ENCODE measurements around the gene PDLIM4.

DNA sequence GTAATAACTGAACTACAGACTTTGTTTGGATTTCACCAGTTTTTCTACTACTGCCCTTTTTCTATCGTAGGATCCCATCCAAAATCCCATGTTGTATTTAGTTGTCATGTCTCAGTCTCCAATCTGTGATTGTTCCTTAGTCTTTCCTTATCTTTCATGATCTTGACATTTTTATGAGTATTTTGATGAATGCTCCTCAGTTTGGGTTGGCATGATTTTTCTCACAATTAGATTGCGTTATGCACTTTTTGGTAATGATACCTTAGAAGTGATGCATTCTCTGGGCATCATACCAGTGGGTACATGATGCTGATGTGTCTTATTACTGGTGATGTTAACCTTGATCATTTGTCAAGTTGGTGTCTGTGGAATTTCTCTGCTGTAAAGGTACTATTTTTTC is 42.4 kb downstream of the PDLIM4 start:
- TF ChIP-seq, protein P1, sequence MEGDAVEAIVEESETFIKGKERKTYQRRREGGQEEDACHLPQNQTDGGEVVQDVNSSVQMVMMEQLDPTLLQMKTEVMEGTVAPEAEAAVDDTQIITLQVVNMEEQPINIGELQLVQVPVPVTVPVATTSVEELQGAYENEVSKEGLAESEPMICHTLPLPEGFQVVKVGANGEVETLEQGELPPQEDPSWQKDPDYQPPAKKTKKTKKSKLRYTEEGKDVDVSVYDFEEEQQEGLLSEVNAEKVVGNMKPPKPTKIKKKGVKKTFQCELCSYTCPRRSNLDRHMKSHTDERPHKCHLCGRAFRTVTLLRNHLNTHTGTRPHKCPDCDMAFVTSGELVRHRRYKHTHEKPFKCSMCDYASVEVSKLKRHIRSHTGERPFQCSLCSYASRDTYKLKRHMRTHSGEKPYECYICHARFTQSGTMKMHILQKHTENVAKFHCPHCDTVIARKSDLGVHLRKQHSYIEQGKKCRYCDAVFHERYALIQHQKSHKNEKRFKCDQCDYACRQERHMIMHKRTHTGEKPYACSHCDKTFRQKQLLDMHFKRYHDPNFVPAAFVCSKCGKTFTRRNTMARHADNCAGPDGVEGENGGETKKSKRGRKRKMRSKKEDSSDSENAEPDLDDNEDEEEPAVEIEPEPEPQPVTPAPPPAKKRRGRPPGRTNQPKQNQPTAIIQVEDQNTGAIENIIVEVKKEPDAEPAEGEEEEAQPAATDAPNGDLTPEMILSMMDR (IDR thresholded peaks at IDR 0.05): no peak
- TF ChIP-seq NPAS2 (CRISPR knock-in tag; IDR thresholded peaks at IDR 0.05; ENCODE audit: borderline replicate concordance) (no peak), EP300 (IDR thresholded peaks at IDR 0.05) (no peak), CBX2 (IDR thresholded peaks at IDR 0.05; ENCODE audit: borderline replicate concordance, low read depth) (no peak)
- TF ChIP-seq, protein P2, sequence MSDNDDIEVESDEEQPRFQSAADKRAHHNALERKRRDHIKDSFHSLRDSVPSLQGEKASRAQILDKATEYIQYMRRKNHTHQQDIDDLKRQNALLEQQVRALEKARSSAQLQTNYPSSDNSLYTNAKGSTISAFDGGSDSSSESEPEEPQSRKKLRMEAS (IDR thresholded peaks at IDR 0.05): no peak

Measured in A549 (cell line).